Raji (cell line): ENCODE results near the gene MGAT4B.

ENCODE experiments used
- POLR2A ChIP-seq: IDR thresholded peaks from 2 replicates; pipeline ENCODE4 v1.6.1; 2011; ENCODE audit warnings: low read depth, low read length, control low read depth; ENCODE audit not compliant: insufficient read depth

MGAT4B gene

DNA sequence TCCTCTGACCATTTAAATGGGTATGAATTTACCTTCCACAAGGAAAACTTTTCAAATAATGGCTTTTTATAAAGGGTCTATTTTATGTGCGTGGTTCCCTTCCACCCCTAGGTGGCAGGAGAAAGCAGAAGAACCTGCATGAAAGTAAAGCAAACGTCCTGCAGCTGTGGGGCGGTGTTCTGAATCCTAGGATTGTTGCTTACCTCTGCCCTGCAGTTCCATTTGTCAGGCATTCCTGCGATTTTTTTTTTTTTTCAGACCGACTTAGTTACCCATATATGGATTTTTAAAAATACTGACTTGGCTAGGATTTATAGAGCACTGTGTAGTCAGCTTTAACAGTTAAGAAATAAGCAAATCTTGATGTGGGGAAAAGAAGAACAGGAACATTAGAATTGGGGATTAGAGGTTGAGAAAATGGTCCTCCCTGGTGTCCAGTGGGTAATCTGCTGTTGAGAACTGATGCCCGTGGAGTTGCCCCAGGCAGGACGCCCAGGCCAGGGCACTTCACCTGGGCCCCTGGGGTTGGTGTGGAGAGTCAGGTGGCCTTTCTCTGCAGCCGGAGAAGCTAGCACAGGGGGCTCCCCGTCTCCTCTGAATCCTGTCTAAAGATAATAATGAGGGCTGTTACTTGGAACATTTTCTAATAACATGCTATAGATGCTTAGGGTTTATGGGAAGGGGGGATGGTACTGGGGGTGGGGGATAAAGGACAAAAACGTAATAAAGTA lies 43.3 kb downstream of the MGAT4B start:
- no peak for TF ChIP-seq POLR2A

DNA sequence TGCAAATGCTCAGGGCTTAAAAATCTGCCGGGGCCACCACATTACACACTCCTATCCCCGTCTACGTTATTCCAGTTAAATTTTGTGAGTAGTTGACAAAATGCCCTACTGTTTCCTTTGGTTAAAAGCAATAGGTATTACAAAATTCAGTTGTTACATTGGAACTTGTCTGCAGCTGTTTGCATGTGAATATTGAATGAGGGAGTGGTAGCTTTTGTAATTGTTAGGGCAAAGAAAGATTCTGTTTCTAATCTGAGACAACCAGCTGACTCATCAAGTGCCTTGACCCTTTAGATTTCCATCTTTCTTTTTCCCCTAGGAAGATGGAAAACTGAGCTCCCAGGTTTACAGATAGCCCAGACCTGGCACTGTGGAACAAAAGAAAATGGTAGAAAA lies 43.9 kb downstream of the MGAT4B start:
- TF ChIP-seq POLR2A = no peak

DNA sequence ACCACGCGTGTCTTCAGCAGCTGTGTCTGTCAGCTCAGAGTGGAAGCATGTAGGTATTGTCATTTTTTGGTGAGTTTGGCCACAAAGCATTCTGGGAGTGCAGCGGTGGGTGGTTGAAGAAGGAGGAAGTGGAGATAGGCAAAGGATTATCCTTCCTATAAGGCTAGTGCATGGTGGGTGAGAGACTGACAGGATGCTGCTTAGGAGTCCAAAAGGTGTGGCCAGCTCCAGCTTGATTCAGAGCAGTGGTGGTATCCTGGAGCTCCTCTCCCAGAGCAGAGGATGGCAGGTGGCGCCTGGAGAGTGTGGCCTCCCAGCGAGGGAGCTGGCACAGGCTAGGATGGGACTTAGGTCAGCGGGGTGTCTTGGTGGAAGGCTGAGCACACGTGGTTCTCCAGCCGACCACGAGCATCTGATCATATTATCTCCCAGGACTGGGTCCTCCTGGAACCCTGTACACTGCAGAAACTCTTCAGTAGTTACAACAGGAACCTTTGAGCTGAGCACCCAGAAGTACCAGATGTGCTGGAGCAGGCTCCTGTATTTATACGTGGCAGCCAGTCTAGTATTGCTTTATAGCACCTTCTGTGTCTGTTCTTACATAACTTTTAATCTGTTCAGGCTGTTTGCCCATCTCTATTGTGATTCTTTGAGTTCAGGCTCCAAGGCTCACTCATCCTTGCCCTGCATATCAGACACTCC lies 44.4 kb downstream of the MGAT4B start:
- TF ChIP-seq POLR2A = no peak

DNA sequence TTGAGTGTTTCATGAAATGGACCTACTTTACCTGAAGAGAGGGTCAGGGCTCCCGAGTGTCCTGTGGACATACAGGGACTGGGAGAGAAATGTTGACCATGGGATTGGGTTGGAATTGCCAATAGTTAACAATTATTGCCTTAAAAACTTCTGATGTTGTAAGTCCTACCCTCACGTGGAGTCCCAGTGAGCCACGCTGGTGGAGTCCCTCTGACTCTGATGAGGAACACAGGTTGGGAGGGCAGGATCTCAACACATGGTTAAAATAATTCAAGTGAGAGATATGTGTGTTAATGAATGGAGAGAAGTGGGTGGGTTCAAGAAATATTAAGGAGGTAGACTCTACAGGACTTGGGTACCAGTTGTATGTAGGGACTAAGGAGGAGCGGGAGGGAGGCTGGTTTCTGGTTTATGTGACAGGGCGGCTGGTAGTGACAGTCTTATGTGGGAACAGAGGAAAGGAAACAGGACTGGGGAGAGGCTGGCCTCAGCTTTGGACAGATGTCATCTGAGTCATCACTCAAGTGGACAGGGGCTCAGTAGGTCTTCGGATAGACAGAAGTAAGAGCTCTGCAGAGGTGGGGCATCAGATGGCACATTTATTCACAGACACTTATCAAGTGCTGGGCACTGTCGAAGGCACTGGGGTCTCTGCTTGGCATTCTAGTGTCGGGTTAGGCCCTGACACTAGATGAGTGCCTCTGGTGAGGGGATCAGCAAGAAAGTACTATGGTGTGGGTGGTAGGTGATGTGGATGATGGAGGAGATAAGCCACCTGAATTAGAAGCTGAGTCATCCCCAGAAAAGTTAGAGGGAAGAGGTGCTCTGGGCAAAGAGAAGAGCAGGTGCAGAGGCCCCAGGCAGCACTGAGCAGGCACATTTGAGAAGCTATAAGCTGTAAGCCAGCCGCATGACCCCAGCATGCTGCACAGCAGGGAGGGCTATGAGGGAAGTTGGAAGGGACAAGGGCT lies 46.8 kb downstream of the MGAT4B start:
- TF ChIP-seq POLR2A = no peak

DNA sequence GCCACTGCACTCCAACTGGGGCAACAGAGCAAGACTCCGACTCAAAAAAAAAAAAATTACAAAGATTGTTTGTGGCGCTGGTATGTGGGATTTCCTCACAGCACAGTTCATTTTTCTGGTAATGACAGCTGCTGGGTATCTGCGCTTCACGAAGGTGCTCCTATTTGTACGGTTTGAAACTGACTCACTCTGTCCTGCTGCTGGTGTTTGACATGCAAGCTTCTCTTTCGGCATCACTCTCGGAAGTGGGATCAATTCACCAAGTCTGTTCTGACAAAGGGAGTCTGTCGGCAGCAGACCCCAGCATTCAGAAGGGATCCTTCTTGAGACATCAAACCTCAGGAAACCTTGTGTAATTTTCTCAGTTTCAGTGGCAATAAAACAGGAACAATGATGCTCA lies 47.7 kb downstream of the MGAT4B start:
- TF ChIP-seq POLR2A = no peak

DNA sequence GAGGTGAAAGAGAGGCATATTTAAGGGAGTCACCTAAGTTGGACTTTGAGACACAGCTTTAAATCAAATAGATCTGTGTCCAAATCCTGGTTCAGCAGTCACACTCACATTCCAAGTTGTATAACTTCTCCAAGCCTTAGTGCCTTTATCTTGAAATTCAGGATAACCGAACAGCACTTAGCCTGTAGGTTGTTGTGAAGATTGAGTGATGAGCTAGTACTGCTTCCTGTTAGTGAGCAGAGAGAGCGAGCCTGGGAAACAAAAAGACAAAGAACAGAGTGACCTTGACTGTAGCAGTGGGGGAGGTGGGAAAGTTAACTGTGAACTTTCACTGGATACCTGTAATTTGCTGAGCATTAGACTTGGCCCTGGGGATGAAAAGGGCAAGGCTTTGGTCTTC lies 51.6 kb downstream of the MGAT4B start:
- TF ChIP-seq POLR2A = no peak

DNA sequence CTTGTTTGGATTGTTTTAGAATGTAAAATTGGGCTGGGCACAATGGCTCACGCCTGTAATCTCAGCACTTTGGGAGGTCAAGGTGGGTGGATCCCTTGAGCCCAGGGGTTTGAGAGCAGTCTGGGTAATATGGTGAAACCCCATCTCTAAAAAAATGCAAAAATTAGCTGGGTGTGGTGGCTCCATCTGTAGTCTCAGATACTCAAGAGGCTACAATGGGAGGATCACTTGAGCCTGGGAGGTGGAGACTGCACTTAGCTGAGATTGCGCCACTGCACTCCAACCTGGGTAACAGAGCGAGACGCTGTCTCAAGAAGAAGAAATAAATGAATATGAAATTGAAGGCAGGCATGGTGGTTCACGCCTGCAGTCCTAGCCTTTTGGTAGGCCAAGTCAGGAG lies 52.7 kb downstream of the MGAT4B start:
- no peak for TF ChIP-seq POLR2A

DNA sequence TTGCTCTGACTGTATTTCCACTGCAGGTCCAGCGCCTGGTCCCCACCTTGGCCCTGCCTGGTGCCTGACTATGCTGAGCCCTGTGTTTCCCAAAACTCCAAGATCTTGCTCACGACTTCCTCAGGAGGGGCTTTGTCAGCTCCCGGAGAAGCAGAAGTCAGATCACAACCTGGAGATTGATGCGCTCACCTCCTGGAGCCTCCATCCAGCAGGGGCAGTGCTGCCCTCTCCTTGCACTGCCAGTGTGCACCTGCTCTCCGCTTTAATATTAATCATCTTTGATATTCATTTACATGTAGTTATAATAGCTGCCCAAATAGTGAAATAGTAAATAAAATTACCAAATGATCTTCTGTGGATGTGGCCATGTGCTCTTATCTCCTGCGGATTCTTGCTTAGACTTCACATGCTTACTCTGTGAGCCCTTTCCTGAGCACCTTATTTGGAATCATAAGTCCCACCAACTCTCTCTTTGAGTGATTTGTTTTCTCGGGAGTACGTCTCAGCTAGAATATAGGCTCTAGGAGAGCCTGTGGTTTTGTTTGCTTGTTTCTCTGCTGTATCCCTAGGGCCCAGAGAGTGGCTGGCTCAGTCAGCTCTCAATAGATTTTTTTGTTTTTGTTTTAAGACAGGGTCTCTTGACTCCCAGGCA lies 56.7 kb downstream of the MGAT4B start:
- no peak for TF ChIP-seq POLR2A

DNA sequence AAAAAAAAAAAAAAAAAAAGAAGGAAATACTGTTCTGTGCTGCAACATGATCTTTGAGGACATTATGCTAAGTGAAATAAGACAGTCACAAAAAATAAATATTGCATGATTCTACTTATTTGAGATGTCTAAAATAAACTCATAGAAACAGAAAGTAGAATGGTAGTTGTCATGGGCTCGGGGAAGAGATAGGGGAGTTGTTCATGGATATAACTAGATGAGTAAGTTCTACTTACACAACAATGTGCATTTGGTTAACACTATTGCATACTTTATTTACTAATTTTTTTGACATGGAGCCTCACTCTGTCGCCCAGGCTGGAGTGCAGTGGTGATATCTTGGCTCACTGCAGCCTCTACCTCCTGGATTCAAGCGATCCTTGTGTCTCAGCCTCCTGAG lies 58.9 kb downstream of the MGAT4B start:
- TF ChIP-seq POLR2A = no peak
